H1 (cell line): ENCODE data around the gene GFPT1.

ENCODE experiments used
- BRCA1 ChIP-seq: IDR thresholded peaks from 2 replicates; pipeline ENCODE4 v1.6.1; 2012; ENCODE audit warnings: low read depth, low read length, improper control_type of control experiment
- CBX8 ChIP-seq: fragments of 300-800, 300-1000 bp; sonication (generic); IDR thresholded peaks from 2 replicates; pipeline ENCODE4 v1.7.1; 2016; ENCODE audit warnings: low read depth, low read length, borderline replicate concordance
- CEBPB ChIP-seq: IDR thresholded peaks from 2 replicates; pipeline ENCODE4 v1.6.1; 2012; ENCODE audit warnings: low read depth, low read length
- CTCF ChIP-seq, 3 experiments: IDR thresholded peaks; 1 replicate in 2 of 3; 2 replicates in 1 of 3; pipeline versions ENCODE4 v1.5.1 to v1.6.1; 2011; ENCODE audit warnings: low read length in 3 of 3, mild to moderate bottlenecking in 3 of 3, inconsistent platforms in 2 of 3, low read depth in 1 of 3, moderate library complexity in 1 of 3; ENCODE audit not compliant: insufficient read depth in 1 of 3; ENCODE audit errors: control extremely low read depth in 1 of 3
- HDAC2 ChIP-seq, 2 experiments: fragments of 300-600 bp in 1 of 2; sonication (generic) in 1 of 2; IDR thresholded peaks; 2 replicates each; pipeline ENCODE4 v1.6.1; 2011 to 2012; ENCODE audit warnings: low read depth in 2 of 2, low read length in 2 of 2, mild to moderate bottlenecking in 2 of 2, moderate library complexity in 2 of 2, borderline replicate concordance in 1 of 2, inconsistent platforms in 1 of 2
- JUND ChIP-seq: IDR thresholded peaks from 2 replicates; pipeline ENCODE4 v1.6.1; 2011; ENCODE audit warnings: mild to moderate bottlenecking, improper control_type of control experiment, low read length
- KDM1A ChIP-seq: fragments of 200-600, 300-600 bp; sonication (generic); IDR thresholded peaks from 2 replicates; pipeline ENCODE4 v1.7.1; 2016; ENCODE audit warnings: mild to moderate bottlenecking, low read length, borderline replicate concordance
- PHF8 ChIP-seq: fragments of 200-600 bp; sonication (generic); conservative IDR thresholded peaks from 2 replicates; pipeline ENCODE4 v1.7.1; 2012; ENCODE audit warnings: low read depth, mild to moderate bottlenecking, inconsistent platforms, low read length, moderate library complexity
- POLR2A ChIP-seq, 2 experiments: IDR thresholded peaks; 1 replicate in 1 of 2; 2 replicates in 1 of 2; pipeline ENCODE4 v1.6.1; 2011; ENCODE audit warnings: low read depth in 2 of 2, low read length in 2 of 2, mild to moderate bottlenecking in 2 of 2; ENCODE audit errors: control extremely low read depth in 1 of 2
- ZNF274 ChIP-seq: IDR thresholded peaks from 2 replicates; pipeline ENCODE4 v1.7.0; 2012; ENCODE audit warnings: low read length, borderline replicate concordance; ENCODE audit errors: extremely low read depth

DNA sequence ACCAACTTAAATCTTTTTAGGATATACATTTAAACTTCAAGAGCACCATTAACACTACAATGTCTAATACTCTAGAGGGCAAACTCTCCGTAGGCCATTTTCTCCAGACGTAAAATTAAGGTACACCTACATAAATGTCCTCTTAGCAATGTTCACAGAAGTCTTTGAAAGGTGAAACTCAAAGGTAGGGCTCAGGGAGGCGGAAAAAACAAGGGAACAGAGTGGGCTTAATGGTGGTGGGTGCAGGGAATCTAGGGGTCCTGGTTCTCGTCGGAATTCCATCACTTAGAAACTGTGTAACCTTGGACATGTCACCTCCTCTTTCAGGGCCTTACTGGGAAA, 49.5 kb upstream of the GFPT1 start:
- no peak for TF ChIP-seq HDAC2 (IDR thresholded peaks at IDR 0.05; ENCODE audit: borderline replicate concordance in 1 of 2, low read depth in 2 of 2, low read length in 2 of 2)
- no peak for TF ChIP-seq CTCF (IDR thresholded peaks at IDR 0.05; ENCODE audit: control extremely low read depth in 1 of 3, insufficient read depth in 1 of 3, low read depth in 1 of 3, low read length in 3 of 3)
- TF ChIP-seq KDM1A = no peak
- no peak for TF ChIP-seq BRCA1
- no peak for TF ChIP-seq ZNF274
- TF ChIP-seq POLR2A (IDR thresholded peaks at IDR 0.05; ENCODE audit: control extremely low read depth in 1 of 2, low read depth in 2 of 2, low read length in 2 of 2) = no peak
- no peak for TF ChIP-seq CEBPB
- no peak for TF ChIP-seq CBX8
- TF ChIP-seq JUND = no peak
- no peak for TF ChIP-seq PHF8
